Prostate gland (tissue), 2 donors: ENCODE data around the gene DGKG.

Experiments
- CTCF ChIP-seq, 4 experiments: fragments of 200-600 bp in 2 of 4; fragments of 450-650 bp in 2 of 4; sonication (generic) in 2 of 4; IDR thresholded peaks; 1 replicate in 3 of 4; 2 replicates in 1 of 4; pipeline ENCODE4 v1.5.1; 2016 to 2019; ENCODE audit warnings: antibody characterized with exemption in 4 of 4, mild to moderate bottlenecking in 2 of 4, moderate library complexity in 2 of 4
- POLR2A ChIP-seq: fragments of 450-650 bp; IDR thresholded peaks from one replicate; pipeline ENCODE4 v1.6.1; 2016; ENCODE audit warnings: antibody characterized with exemption, mild to moderate bottlenecking

GRCh38 chr3:186316666-186317260, 45.3 kb downstream of the DGKG start:
- no peak for TF ChIP-seq CTCF (IDR thresholded peaks at IDR 0.05)
- no peak for TF ChIP-seq POLR2A
